IMR-90 (cell line): Measurements from ENCODE around the gene RNASE2. TPM values are rescaled to one million over a fixed set of nuclear protein-coding genes. Genes with fewer than 3 reads are reported as not detected.

Experiments used
- ATAC-seq: fragments of 200-7000 bp; cut with Tn5 transposase; 2 replicates; pipeline ENCODE4 v1.9.1; 2020; ENCODE audit warnings: low read depth, mild to moderate bottlenecking, moderate library complexity
- BruUV-seq: library from RNA; stranded (reverse); fragments of 400-500 nt; replicated peaks from 2 replicates; lab custom pipeline; 2021; lab: Mats Ljungman, UMichigan
- CTCF ChIA-PET: fragments of 300-600 bp; formaldehyde crosslinking; extraction: SDS; loops from one replicate; lab custom pipeline; 2021; ENCODE audit warnings: antibody characterized with exemption; lab: Yijun Ruan, JAX
- POLR2A ChIA-PET: fragments of 300-600 bp; sonication (Branson Sonifier 250); formaldehyde crosslinking; loops from one replicate; lab custom pipeline; 2022; ENCODE audit warnings: antibody characterized with exemption; ENCODE audit not compliant: unreplicated experiment; lab: Charles Lee
- DNase-seq: peaks from one replicate; pipeline ENCODE4 v3.0.0; 2013
- H2AFZ ChIP-seq: replicated peaks from 2 replicates; pipeline ENCODE3; 2013; ENCODE audit warnings: low read length, mild to moderate bottlenecking; ENCODE audit not compliant: poor library complexity
- H2AK5ac ChIP-seq: 2 replicates; pipeline ENCODE4 v1.6.1; 2013; ENCODE audit warnings: low read depth, low read length, inconsistent platforms
- H2AK9ac ChIP-seq: replicated peaks from 2 replicates; pipeline ENCODE3; 2013; ENCODE audit warnings: mild to moderate bottlenecking, low read depth, low read length, moderate library complexity; ENCODE audit not compliant: poor library complexity
- H2BK120ac ChIP-seq: 2 replicates; pipeline ENCODE4 v1.6.1; 2013; ENCODE audit warnings: low read depth, low read length, inconsistent platforms
- H2BK15ac ChIP-seq: 3 replicates; pipeline ENCODE4 v1.6.1; 2013; ENCODE audit warnings: low read depth, low read length, inconsistent platforms
- H2BK20ac ChIP-seq: 2 replicates; pipeline ENCODE4 v1.6.1; 2013; ENCODE audit warnings: low read depth, mild to moderate bottlenecking, inconsistent platforms, low read length, moderate library complexity
- H2BK5ac ChIP-seq: 2 replicates; pipeline ENCODE4 v1.6.1; 2013; ENCODE audit warnings: mild to moderate bottlenecking, low read depth, low read length, inconsistent platforms; ENCODE audit not compliant: poor library complexity, severe bottlenecking
- H3K14ac ChIP-seq: replicated peaks from 2 replicates; pipeline ENCODE4 v1.6.1; 2013; ENCODE audit warnings: low read depth, low read length, inconsistent platforms
- H3K18ac ChIP-seq: 2 replicates; pipeline ENCODE4 v1.6.1; 2013; ENCODE audit warnings: low read depth, low read length, control low read depth
- H3K23ac ChIP-seq: 2 replicates; pipeline ENCODE4 v1.6.1; 2013; ENCODE audit warnings: low read depth, low read length, inconsistent platforms
- H3K27ac ChIP-seq: 2 replicates; pipeline ENCODE4 v1.5.1; 2013; ENCODE audit warnings: mild to moderate bottlenecking, control low read depth, low read length; ENCODE audit not compliant: insufficient read depth
- H3K27me3 ChIP-seq: 2 replicates; pipeline ENCODE4 v1.6.1; 2013; ENCODE audit warnings: low read length; ENCODE audit not compliant: control insufficient read depth, insufficient read depth
- H3K36me3 ChIP-seq: 2 replicates; pipeline ENCODE4 v1.6.1; 2013; ENCODE audit warnings: low read length, mixed read lengths; ENCODE audit not compliant: control insufficient read depth, insufficient read depth
- H3K4ac ChIP-seq: 2 replicates; pipeline ENCODE4 v1.6.1; 2013; ENCODE audit warnings: low read depth, low read length, inconsistent platforms
- H3K4me1 ChIP-seq: 2 replicates; pipeline ENCODE4 v1.6.1; 2013; ENCODE audit warnings: low read length, mixed read lengths; ENCODE audit not compliant: control insufficient read depth, insufficient read depth
- H3K4me2 ChIP-seq: 2 replicates; pipeline ENCODE4 v1.6.1; 2013; ENCODE audit warnings: low read depth, mild to moderate bottlenecking, control low read depth, low read length, moderate library complexity
- H3K4me3 ChIP-seq: 2 replicates; pipeline ENCODE4 v1.5.1; 2013; ENCODE audit warnings: low read depth, mild to moderate bottlenecking, control low read depth, low read length, moderate library complexity; ENCODE audit not compliant: insufficient read depth
- H3K56ac ChIP-seq: 2 replicates; pipeline ENCODE4 v1.6.1; 2013; ENCODE audit warnings: low read length, inconsistent platforms; ENCODE audit not compliant: insufficient read depth; ENCODE audit errors: extremely low read depth
- H3K79me1 ChIP-seq, 2 experiments: 2 replicates each; pipeline ENCODE4 v1.6.1; 2013; ENCODE audit warnings: low read length in 2 of 2, inconsistent platforms in 1 of 2, low read depth in 1 of 2
- H3K9ac ChIP-seq: 2 replicates; pipeline ENCODE4 v1.6.1; 2013; ENCODE audit warnings: low read depth, low read length, control low read depth
- H3K9me1 ChIP-seq: 2 replicates; pipeline ENCODE4 v1.6.1; 2013; ENCODE audit warnings: low read length, inconsistent platforms; ENCODE audit not compliant: insufficient read depth
- H3K9me3 ChIP-seq: 2 replicates; pipeline ENCODE4 v1.6.1; 2013; ENCODE audit warnings: low read length; ENCODE audit not compliant: control insufficient read depth, insufficient read depth
- H4K20me1 ChIP-seq: 2 replicates; pipeline ENCODE4 v1.6.1; 2013; ENCODE audit warnings: low read length, inconsistent platforms; ENCODE audit not compliant: insufficient read depth
- H4K5ac ChIP-seq: 2 replicates; pipeline ENCODE4 v1.6.1; 2013; ENCODE audit warnings: mild to moderate bottlenecking, low read depth, low read length, control low read depth
- H4K8ac ChIP-seq, 2 experiments: 2 replicates each; pipeline ENCODE4 v1.6.1; 2013; ENCODE audit warnings: low read depth in 2 of 2, low read length in 2 of 2, control low read depth in 1 of 2, inconsistent platforms in 1 of 2
- H4K91ac ChIP-seq: 2 replicates; pipeline ENCODE4 v1.6.1; 2013; ENCODE audit warnings: low read depth, low read length, inconsistent platforms; ENCODE audit not compliant: insufficient read depth
- POLR2A ChIP-seq: IDR thresholded peaks from 2 replicates; pipeline ENCODE4 v1.6.1; 2012; ENCODE audit warnings: mild to moderate bottlenecking, low read depth, low read length
- WGBS, 2 experiments: methylation state at CpG; one replicate each; pipeline versions ENCODE4 v1.1.5 to v1.1.7; 2013; ENCODE audit warnings: missing lambda C conversion rate in 2 of 2; ENCODE audit not compliant: insufficient read length in 1 of 2; ENCODE audit errors: extremely low coverage in 2 of 2; 5-methylcytosine and 5-hydroxymethylcytosine counted together
- dilution Hi-C: fragments of 300-500 bp; cut with HindIII; formaldehyde crosslinking; loops from one replicate; pipeline ENCODE4 v1.14.3; 2018; ENCODE audit warnings: low sequenced_read_pairs; ENCODE audit not compliant: unreplicated experiment
- in situ Hi-C: fragments of 300-500 bp; cut with MboI; formaldehyde crosslinking; loops from 3 replicates; pipeline ENCODE4 v1.14.3; 2019; ENCODE audit warnings: low sequenced_read_pairs, inconsistent platforms, mixed read lengths
- intact Hi-C: fragments of 100-400 bp; cut with micrococcal nuclease; formaldehyde crosslinking; loops from 2 replicates; pipeline ENCODE4 v1.10.0; 2022
- polyA plus RNA-seq, 3 experiments: library from polyadenylated mRNA; depleted of rRNA; stranded (reverse); fragments of >200 nt; gene quantifications; 2 replicates each; pipeline ENCODE4 v1.2.3, GENCODE V29; 2012; ENCODE audit warnings: low replicate concordance in 1 of 3
- total RNA-seq: library from RNA; depleted of rRNA; stranded (reverse); fragments of >200 nt; gene quantifications from 2 replicates; pipeline ENCODE4 v1.2.3, GENCODE V29; 2012
- TF ChIP-seq, protein P1 (sequence below): fragments of 150-350 bp; IDR thresholded peaks from 2 replicates; pipeline ENCODE4 v1.6.1; 2016; ENCODE audit warnings: low read depth, mild to moderate bottlenecking, low read length, moderate library complexity, borderline replicate concordance

The RNASE2 gene
- total and polyA plus RNA-seq, 2 of the 4 experiments (the other 2 are of a cell fraction) = not detected

DNA sequence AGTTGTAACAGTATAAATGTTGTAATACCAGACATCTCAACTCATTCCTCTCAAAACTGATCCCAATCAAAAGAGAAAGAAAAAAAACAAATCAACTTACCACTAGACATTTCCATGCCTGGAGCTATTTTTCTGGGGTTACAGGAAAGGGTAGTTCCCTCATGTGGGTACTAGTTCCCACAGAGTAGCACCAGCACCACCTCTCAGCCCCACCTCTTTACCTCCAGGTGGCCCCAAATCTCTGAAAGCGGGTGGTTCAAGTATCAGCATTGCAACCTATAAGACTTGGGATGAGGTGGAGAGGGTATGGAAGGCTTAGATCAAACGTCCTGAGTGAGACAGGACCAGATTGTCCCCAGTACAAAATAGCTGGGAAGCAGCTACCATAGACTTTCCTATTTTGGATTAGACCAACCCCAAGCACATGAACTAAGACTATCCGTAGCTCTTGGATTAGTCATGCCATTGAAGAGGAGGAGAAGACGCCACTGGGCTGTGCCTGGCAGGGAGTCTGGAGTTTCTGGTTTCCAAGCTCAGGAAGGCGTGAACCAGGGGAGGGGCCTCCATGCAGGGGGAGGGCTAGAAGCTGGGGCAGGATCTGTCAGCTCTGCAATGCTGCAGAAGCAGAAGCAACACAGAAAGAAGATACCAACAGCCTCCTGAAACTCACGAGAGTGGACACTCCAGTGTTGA is 43.5 kb downstream of the RNASE2 start, which contains the start of gene SLC39A2:
Gene SLC39A2, plus strand, starts transcription at position 620 of the 693 bp plus-strand sequence. CDS start 154 bp downstream, outside the sequence.
- Histone ChIP-seq H2BK5ac (no peak within 1 kb of the TSS), H3K27ac (no peak within 1 kb of the TSS), H4K91ac (no peak within 1 kb of the TSS), H3K14ac (no peak within 1 kb of the TSS), H3K79me1 (no peaks in the 10 kb centered on the region), H2BK20ac (no peak within 1 kb of the TSS), H3K4me1 (peaks cover 3% of the 10 kb centered on the region), H3K56ac (no peak within 1 kb of the TSS), H3K4me2 (no peak within 1 kb of the TSS), H4K5ac (no peak within 1 kb of the TSS), H4K8ac (no peak within 1 kb of the TSS), H3K9ac (no peak within 1 kb of the TSS), H3K23ac (no peak within 1 kb of the TSS), H3K9me3 (no peaks in the 10 kb centered on the region), H2BK120ac (no peak within 1 kb of the TSS), H3K4ac (no peak within 1 kb of the TSS), H3K18ac (no peak within 1 kb of the TSS), H2AK5ac (no peak within 1 kb of the TSS), H2AK9ac (no peak within 1 kb of the TSS), H4K20me1 (no peaks in the 10 kb centered on the region), H3K36me3 (peaks cover 22% of the 10 kb centered on the region), H3K27me3 (peaks cover 2% of the 10 kb centered on the region), H2BK15ac (no peak within 1 kb of the TSS), H3K4me3 (no peak within 1 kb of the TSS), H2AFZ (peak within 1 kb of the TSS; percentile 73), H3K9me1 (no peaks in the 10 kb centered on the region)
- no CpG with 5 or more reads among the region's 6 CpGs for WGBS, 2 experiments
- no TSS peak for BruUV-seq
- TF ChIP-seq, protein P1, sequence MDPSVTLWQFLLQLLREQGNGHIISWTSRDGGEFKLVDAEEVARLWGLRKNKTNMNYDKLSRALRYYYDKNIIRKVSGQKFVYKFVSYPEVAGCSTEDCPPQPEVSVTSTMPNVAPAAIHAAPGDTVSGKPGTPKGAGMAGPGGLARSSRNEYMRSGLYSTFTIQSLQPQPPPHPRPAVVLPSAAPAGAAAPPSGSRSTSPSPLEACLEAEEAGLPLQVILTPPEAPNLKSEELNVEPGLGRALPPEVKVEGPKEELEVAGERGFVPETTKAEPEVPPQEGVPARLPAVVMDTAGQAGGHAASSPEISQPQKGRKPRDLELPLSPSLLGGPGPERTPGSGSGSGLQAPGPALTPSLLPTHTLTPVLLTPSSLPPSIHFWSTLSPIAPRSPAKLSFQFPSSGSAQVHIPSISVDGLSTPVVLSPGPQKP = no peak
- TF ChIP-seq POLR2A = no peak
- ChIA-PET POLR2A (interaction anchor here (1.1 kb wide), 1 partner anchor 105 kb away, joined by 3 read pairs; no protein-coding TSS in a partner anchor), CTCF (interaction anchor here (0.9 kb wide), 1 partner anchor 16 kb away, joined by 3 read pairs; no protein-coding TSS in a partner anchor)
- ATAC-seq (peak; percentile 98), DNase-seq (peak; percentile 60)
- dilution Hi-C loops (no loop called here), in situ Hi-C loops (loop anchor here (25.0 kb wide), 1 partner anchor 662 kb away; the partner anchor contains the start of genes CCNB1IP1 and PARP2), intact Hi-C loops (no loop called here)
